Stomach (tissue), 4 donors: ENCODE data around the gene HEATR3.

ENCODE experiments used
- CTCF ChIP-seq, 7 experiments: fragments of 450-650 bp in 4 of 7; fragments of 200-600 bp in 3 of 7; sonication (generic) in 3 of 7; IDR thresholded peaks; one replicate each; pipeline ENCODE4 v1.5.1; 2016 to 2019; ENCODE audit warnings: antibody characterized with exemption in 7 of 7, control low read depth in 2 of 7, mild to moderate bottlenecking in 1 of 7
- POLR2AphosphoS5 ChIP-seq, 3 donors: sonication (generic); formaldehyde crosslinking; IDR thresholded peaks; one replicate each; pipeline ENCODE4 v1.6.1; 2016; ENCODE audit warnings: antibody characterized with exemption in 3 of 3

GRCh38 chr16:50069060-50069459, 3.3 kb downstream of the HEATR3 start:
- TF ChIP-seq CTCF (IDR thresholded peaks at IDR 0.05): no peak
- TF ChIP-seq POLR2AphosphoS5 (IDR thresholded peaks at IDR 0.05): no peak
